Suppressor macrophage (primary cell): ENCODE results near the gene DDHD1.
A peak's percentile ranks its signal among the peaks of the same experiment; 100 is the strongest.
"Not testable (repeated sequence)": the region's sequence is repeated elsewhere in the genome, so short reads cannot be mapped to it uniquely, and the experiment has no call there.

Experiments used
- DNase-seq, 4 experiments: peaks; one replicate each; pipeline ENCODE4 v3.0.0-alpha.2; 2020 to 2022
- total RNA-seq, 17 experiments: gene quantifications; one replicate each; lab custom pipeline; 2026; ENCODE audit warnings: mixed read lengths in 6 of 17, inconsistent platforms in 3 of 17; lab: John Stamatoyannopoulos, UW

Gene DDHD1
- total RNA-seq, result 19.3 to 75.7 (median 46.2) reads per million in 17 experiments

DNA sequence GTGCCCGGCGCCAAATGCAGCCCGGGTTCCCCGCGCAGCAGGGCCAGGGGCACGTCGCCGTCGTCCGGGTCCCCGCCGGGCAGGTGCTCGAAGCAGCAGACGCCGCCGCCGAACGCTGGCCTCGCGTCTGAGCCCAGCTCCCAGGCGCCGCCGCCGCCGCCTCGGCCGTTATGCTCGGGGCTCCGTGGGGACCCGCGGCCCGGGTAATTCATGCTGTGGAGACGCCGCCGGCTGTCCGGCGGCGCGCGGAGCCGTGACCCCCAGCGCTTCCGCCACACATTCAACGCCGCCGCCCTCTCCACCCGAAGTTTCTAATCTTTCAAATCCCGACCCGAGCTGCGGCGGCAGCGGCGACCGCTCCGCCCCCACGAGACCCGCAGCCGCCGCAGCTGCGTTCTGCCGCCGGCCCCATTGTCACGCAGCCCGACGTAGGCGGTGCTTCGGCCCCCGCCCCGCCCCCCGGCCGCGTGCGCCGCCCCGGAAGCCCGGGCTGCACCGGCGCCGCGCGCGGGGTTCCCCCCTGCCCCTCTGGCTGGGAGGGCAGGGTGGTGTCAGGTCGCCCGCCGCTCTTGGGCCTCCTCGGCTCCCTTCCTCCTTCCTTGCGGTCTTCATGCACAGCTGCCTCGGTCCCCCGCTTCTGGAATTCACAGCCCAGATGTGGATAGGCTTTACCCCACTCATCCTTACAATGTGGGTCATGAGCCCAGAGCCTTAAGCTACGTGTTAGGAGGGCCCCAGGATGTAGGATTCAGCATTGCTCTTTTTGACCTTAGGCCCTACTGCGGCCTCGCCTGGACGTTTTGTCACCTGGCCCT lies at the start of gene DDHD1:
DDHD1 (minus strand) TSS at position 437 of the 815 bp plus-strand sequence; CDS start at position 212, 225 bp downstream.
- DNase-seq, result peak; percentile 86 to 95 (median 90)

DNA sequence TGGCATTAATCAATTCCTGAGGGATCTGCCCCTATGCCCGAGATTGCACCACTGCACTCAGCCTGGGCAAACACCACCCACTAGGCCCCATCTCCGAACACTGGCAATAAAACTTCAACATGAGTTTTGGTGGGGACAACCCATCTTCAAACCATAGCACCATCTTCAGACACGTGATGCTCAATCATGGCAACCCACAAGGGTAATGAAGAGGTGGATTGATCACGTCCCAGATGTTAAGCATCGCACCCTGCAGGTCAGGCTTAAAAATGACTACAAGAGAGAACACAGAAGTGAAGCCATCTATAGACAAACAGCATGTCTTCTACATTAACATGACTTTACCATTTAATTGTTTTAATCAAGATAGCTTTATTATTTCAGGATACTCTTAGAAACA lies 42.8 kb upstream of the DDHD1 start:
- no peak for DNase-seq

DNA sequence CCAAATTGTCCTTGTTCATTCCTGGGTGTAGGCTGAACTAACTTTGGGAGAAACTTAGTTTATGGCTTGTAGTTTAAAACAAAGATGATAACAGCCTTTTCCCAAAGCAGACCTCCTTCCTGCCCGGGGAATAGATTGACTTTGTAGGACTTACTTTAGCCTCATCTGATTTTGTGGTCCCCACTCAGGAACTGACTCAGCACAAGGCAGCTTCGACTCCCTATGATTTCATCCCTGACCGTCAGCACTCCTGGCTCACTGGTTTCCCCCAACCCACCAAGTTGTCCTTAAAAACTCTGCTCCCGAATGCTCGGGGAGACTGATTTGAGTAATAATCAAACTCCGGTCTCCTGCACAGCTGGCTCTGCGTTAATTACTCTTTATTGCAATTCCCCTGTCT lies 40.1 kb upstream of the DDHD1 start:
- DNase-seq, result peak in 1 of 4 experiments; percentile 18

DNA sequence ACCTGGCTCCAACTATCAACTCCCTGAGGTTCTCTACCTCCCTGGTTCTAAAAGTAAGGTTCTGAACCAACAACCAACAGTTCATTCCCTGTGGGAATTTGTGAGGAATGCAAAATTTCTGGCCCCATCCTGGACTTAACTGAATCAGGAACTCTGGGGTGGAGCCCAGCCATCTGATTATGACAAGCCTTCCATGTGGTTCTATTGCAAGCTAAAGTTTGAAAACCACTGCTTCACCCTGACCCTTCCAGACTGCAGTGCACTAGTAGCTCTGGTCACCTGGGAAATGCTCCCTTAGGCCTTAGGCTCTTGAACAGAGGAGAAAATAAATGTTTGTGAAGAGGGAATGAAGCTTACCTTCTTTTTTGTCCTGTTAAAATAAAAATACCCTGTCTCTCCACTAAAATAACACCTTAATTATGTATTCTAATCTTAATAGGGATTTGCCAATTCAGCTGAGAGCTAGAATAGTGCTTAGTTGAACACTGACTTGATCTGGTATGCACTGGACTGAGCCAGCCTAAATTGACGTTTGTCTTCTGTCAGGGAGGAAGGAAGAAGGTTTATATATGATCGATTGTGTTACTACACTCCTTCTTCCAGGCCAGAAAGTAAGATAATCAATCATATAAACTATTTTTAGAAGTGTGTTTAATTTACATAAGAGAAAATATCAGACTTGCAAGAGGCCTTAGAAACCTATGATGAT lies 39.1 kb upstream of the DDHD1 start:
- DNase-seq, result peak in 1 of 4 experiments; percentile 6

DNA sequence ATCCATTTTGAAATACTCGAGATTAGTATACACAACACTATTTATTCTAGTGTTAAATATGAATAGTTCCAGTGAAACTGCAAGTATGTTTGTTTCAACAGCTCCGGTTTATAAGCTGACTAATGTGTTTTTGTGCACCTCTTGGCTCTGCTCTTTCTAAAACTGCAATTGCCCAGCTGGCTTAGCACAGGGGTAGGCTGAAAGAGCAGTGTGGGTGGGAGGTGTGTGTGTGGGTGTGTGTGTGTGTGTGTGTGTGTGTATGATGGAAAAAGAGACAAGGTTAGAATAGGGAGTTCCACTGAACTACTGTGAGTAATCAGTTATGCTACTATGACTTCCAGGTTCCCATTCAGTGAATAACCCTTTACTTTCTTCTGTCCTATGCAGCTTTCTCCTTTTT lies 37.8 kb upstream of the DDHD1 start:
- no peak for DNase-seq

DNA sequence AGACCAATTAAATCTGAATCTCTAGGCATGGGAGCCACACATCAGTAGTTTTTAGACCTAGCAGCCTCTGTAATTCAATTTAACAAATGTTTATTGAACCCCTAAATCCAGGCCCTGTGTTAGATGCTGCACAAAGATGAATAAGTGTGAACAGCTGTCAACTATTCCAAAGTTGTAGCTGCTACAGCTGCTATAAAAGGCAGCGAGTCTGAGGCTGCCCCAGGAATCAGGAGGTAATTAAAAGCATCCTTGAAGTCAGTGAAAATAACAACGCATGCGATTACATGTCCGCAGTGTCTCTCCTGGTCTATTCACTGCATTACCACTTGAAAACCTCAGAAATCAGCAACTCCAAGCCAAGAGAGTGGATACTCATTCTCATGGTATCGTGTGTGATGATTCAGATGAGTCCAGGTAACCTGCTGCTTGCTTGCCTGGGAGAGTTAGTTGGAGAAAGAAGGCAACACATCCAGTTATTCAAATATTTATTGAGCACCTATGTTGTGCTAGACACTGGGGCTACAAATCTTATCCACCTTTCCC lies 34.9 kb upstream of the DDHD1 start:
- no peak for DNase-seq

DNA sequence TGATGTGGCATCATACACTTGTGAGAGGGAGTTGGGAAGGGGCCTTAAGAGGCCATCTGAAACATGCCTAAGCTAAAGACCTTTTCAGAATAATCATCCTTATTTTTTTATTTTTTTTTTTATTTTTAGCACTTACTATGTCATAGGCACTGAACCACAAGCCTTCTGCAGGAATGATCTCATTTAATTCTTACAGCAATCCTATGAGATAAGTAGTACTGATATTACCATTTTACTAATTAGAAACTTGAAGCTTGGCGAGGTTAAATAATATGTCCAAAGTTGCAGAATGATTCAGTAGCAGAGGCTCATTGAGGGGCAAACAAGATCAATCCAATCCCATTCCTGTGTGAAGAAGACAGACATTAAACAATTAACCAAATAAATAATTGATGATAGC lies 33.4 kb upstream of the DDHD1 start:
- no peak for DNase-seq

DNA sequence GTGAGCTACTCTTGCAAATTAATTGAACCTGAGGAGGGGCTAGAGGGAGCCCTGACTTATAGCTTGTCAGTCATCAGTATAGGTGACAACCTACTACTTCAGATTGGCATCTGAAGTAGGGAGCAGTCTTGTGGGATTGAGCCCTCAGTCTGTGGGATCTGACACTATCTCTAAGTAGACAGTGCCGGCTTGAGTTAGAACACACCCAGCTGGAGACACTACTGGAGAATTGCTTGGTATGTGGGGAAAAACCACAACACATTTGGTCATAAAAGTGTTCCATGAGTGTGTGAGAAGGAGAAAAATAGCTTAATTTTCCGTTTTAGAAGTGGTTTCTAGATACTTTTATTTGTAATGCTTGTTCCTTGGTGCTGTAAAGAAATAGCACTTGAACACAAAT lies 30.5 kb upstream of the DDHD1 start:
- no peak for DNase-seq

DNA sequence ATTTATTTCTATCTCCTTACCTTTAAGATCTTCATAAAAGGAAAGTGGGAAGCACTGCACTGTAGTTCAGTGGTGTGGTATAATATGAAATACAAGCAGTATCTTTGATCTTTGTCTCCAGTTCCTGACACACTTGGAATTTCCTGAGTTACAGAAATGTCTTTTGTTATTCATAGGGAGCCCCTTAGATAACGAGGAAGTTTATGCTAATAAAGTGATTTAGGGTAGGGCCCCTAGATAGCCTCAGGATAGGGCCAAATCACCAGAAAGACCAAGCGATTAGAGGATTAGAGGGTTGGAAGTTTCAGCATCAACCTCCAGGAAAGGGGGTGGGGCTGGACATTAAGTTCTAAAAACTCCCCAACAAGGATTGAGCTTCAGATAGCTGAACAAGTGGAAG lies 29.9 kb upstream of the DDHD1 start:
- no peak for DNase-seq

DNA sequence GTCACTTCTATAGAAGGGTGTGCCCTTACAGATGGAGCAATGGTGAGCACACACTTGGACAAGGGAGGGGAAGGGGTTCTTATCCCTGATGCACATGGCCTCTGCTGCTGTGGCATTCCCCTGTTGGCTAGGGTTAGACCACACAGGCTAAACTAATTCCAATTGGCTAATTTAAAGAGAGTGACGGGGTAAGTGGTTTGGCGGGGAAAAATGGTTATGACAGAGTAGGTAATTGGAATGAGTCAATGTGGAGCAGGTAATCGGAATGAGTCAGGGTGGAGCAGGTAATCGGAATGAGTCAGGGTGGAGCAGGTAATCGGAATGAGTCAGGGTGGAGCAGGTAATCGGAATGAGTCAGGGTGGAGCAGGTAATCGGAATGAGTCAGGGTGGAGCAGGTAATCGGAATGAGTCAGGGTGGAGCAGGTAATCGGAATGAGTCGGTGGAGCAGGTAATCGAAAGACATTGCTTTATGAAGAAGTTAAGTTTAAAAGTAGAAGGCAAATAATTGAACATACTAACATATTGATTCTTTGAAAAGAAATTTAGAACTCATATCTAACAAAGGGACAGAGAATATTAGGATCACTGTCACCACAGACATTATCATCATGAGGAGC lies 28.4 kb upstream of the DDHD1 start:
- not testable (repeated sequence) for DNase-seq

DNA sequence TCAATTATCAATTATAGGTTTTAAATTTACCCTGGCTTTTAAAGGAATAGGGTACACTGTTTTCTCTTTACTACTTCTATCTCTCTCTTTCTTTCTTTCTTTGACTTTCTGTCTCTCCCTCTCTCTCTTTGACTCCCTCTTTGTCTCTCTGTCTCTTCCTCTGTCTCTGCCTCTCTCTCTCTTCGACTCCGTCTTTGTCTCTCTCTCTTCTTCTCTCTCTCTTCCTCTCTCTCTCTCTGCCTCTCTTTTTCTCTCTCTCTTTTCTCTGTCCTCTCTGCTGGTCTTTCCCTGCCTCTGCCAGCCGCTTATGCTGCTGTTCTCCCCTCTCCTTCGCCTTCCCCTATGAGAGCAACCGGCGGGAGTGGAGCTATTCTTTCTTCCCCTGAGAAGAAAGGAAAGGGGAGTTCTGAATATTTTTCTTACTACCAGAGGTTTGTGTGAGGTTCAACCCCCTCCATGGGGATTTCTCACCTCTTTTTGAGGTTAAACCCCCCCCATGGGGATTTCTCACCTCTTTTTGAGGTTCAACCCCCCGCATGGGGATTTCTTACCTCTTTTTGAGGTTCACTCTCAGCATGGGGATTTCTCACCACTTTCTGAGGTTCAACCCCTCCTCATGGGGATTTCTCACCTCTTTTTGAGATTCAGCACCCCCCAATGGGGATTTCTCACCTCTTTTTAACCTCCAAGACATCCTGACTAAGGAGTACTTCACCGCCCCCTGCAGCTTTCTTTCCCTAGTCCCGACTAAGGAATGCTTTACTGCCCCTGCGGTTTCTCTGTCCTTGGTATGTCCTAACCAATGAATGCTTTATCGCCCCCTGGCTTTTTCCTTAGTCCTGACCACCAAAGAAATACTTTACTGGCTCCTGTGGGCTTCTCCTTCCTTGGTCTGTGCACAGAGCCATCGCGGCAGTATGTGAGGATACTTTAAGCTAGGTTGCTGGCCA lies 27.4 kb upstream of the DDHD1 start:
- peak in 3 of 4 experiments; percentile 8 to 36 (median 23) for DNase-seq

DNA sequence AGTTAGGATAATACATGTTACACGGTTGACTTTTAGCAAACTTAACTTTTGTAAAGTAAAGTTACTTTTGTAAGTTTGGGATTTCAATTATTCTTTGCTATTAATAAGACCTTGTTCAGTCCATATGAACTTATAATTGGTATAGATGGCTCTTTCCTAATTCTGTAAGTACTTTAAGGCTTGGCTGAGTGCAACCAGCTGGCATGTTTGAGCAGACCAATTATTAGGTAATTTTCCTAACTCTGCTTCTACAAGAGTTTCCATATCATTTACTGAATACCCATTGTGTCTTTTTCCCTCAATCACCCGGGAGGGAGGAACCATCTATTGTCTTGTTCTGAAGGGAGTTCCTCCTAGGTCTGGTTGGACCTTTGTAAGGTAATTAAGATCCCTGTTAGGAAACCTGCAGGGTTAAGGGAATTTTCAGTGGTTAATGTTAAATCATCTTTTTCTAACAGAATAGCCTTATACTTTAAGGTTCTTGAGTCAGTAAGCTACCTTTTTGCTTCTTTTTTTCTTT lies 26.4 kb upstream of the DDHD1 start:
- not testable (repeated sequence) for DNase-seq

DNA sequence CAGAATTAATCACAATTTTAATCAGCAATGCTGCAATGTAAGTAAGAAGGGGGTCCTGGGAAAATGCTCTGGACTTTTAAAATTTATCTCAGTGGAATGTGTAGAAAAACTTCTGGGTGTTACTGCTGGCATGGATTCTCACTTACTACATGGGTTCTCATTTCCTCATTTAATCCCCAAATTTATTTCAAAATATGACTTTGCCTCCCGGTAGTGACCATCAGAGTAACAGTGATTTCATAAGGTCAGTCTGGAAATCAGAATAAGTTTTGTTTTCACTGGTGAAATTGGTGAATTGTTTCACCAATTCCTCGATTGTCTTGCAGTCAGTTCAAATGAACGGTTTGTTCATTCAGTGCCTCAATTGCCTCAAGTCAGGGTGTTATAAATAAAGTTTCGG lies 22.3 kb upstream of the DDHD1 start:
- peak in 2 of 4 experiments; percentile 8 to 23 for DNase-seq

DNA sequence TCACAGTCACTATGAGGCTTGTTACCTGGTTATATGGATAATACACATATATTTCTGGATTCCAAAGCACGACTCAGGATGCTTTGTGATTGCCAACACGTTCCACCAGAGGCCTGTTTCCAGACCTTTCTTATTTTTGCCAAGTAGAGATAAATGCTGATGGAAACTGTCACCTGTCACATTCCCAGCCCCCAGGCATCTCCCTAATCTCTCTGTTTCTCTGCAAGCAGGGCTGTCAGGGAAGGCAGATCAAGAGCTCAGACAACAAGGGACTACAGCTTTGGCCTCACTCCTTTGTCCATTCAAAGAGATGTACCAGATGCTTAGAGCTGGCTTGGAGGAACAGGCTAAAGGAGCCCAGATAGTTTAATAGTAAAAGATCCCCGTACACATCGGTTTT lies 21.8 kb upstream of the DDHD1 start:
- DNase-seq, result no peak

DNA sequence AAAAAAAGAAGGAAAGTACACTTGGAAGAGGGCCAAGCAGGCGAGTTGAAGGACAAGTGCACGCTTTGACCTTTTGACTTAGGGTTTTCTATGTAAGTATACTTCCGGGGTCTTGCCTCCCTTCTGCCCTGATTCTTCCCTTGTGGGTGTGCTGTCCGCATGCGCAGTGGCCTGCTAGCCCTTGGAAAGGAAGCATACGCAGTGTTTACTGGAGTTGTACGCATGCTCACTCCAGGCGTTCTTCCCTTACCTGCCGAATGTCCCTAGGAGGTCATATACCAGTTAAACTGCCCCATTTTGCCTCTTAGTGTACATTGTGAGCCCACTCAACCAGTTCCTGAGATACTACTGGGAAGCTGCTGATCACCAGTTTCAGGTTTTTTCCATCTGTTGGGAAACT lies 15.7 kb upstream of the DDHD1 start:
- no peak for DNase-seq

DNA sequence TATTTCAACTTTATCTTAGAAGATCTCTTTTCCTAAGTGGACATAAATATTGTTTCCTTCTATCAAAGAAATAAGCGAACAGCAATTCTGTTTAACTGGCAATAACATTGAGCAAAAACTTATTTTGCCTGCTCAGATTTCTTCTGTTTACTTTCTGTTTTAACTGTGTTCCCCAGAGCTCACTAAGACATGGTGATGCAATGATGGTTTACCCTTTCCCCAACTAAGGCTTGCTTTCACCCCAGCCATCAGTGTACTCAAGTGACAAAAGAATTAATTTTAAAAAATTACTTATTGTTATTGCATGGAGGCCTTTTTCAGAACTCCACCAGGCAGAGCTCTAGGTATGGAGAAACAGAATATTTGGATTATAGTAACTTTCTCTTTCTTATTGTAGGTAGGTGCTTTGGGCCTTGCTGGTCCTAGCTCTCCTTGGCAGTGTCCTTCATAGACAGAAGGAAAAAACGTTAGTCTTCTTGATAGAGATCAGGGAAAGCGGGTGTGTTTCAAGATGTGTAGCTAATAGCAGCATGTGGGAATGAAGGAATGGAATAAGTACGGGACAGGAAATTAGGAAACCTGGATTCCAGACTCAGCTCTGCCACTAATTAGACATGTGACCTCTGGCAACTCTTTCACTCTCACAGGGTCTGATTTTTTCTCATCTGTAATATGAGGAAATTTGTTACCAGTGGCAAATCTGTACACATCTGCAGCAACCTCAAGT lies 14.6 kb upstream of the DDHD1 start:
- peak in 3 of 4 experiments; percentile 27 to 46 (median 33) for DNase-seq

DNA sequence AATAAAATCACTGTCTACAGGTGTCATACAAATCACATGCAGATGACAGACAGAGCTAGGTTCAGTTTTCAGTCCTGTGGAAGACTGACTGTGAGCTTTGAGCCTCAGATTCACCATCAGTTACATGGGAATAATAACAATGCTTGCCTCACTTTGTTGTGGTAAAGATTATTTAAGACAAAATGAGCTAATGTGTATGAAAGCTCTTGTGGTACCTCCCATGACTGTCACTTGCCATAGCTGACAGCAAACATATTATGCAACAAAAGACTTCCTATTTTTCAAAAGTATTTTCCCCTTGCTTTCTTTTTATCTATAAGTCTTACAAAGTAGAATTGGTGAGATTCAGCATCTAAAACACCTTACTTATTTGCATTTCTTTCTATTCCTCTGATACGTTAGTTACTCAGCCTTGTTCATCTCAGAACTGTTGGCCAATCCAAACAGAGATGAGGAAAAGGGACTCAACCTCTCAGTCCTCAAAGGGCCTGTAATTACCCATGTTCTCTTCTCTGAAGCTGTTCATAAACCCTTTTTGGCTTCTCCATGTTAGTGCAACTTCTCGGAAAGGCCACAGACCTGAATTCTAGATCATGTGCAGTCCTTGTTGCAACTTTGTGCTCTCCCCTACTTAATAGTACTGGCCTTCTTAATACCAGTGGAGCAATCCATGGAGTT lies 8.8 kb upstream of the DDHD1 start:
- peak; percentile 62 to 91 (median 78) for DNase-seq

DNA sequence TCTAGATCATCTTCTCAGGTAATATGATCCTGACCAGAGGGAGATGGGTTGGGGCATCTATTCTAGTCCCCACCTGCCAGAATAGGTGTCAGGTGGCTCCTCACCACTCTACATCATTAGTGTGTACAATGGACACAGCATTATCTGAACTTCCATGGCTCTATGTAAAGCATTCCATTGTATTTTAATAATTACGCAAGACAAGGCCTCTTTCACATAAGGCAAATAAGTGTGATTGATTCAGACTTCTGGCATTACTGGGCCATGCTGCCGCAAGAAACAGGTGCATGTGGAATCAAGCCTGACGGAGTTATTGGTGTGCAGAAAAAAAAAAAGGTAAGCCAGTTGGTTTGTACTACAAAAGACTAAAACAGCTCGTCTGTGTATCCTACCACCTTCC lies 3.1 kb upstream of the DDHD1 start:
- DNase-seq, result no peak

DNA sequence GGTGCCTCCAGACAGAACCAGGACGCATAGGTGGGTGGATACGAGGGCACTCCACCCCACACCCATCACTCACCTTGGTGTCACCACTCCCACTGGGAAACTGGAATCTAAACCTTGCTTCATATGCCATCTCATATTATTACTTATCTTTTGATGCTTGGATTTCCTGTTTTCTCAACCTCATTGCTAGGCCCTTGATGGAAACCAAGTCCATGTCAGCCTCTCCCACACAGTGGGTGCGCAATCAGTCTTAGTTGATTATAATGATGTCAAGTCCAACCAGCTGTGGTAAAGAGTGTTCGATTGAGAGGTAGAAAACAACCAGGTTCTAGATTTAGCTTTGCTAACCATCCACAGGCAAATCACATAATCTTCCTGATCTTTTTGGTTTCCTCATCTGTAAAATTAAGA lies 584 bp upstream of the DDHD1 start:
- DNase-seq, result peak in 3 of 4 experiments; percentile 20 to 28 (median 22)

DNA sequence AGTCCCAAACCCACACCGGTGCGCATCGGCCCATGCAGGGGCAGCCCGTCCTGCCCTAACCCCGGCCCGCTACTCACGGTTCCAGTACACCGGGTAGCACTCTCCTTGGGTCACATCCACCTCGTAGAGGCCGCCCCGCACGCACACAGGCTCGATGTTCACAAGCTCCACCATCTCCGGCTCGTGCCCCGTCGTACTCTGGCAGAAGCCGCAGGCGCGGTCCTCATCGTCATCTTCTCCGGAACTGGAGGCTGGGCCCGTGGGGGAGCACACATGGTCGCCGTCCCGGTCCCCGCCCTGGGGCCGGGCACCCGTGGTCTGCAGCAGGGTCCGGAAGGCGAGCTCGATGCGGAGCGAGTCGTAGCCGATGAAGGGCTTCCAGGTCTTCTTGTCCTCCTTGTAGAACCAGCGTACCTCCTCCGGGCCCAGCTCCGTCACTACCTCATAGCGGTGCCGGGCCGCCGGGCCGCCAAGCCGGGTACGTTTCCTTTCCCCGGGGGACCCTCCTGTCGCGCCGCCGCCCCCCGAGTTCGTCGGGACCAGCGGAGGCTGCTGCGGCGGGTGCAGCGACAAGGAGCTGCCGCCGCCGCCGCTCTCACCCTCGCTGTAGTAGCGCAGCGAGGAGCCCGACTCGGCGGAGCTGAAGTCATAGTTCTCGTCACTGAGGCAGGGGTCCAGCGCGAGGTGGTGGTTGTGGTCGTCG lies 788 bp downstream of the DDHD1 start:
- DNase-seq, result peak; percentile 48 to 75 (median 64)
